ENCODE measurements around the gene TYSND1.
"Not testable (repeated sequence)": the region's sequence is repeated elsewhere in the genome, so short reads cannot be mapped to it uniquely, and the experiment has no call there.

TYSND1 gene, protein sequence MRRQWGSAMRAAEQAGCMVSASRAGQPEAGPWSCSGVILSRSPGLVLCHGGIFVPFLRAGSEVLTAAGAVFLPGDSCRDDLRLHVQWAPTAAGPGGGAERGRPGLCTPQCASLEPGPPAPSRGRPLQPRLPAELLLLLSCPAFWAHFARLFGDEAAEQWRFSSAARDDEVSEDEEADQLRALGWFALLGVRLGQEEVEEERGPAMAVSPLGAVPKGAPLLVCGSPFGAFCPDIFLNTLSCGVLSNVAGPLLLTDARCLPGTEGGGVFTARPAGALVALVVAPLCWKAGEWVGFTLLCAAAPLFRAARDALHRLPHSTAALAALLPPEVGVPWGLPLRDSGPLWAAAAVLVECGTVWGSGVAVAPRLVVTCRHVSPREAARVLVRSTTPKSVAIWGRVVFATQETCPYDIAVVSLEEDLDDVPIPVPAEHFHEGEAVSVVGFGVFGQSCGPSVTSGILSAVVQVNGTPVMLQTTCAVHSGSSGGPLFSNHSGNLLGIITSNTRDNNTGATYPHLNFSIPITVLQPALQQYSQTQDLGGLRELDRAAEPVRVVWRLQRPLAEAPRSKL

DNA sequence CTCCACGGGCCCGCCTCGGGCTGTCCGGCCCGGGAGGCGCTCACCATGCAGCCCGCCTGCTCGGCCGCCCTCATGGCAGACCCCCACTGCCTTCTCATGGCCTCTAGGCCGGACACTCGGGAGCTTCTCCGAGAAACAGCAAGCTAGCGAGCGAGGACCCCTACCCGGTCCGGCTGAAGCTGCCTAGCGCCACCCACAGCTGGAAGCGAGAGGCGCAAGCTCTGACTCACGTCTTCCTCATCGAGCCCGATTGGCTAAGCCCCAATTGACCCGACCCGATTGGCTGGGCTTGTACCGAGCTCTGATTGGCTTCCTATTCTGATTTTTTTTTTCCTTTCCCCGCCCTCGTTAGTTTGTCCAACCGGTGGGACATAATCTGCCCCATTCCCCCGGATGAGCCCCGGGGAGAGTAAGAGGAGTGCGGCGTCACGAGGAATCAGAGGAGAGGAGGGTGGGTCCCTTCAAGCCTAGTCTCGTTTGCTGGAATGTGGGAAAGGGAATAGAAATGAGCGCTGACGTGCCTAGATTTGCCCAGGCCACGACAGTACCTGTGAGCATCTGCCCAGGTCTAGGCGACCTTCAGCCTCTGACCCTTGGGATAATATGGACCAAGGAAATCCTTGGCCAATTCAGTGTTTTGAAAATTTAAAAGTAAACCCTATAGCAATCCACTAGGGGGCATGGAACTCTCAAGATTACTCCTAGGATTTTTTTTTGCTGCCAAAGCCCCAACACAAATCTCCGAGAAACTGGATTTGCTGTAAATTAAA, at the start of gene TYSND1:
TSS of gene TYSND1 (minus strand) at position 212 of the 770 bp plus-strand sequence. CDS start at position 98, 114 bp downstream.
- DNase-seq = peak; percentile 92

DNA sequence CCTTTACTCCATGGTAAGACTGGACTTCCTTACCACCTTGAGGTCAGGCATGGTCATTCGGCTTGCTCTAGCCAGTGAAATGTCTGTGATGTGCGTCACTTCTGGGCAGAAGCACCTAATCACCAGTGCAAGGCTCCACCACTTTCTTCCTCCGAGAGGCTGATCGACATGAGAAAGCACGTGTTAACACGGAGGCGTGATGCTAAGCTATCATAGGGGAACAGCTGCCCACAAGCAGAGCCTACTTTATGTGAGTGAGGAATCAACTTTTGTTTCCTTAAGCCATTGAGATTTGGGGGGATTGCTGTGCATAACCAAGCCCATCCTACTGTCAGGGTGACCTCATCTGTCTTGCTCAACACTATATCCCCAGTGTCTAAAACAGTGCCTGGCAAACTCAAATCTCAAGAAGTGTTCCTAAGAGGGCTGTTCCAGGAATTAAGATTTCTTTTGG, 46.9 kb upstream of the TYSND1 start:
- no peak for DNase-seq

DNA sequence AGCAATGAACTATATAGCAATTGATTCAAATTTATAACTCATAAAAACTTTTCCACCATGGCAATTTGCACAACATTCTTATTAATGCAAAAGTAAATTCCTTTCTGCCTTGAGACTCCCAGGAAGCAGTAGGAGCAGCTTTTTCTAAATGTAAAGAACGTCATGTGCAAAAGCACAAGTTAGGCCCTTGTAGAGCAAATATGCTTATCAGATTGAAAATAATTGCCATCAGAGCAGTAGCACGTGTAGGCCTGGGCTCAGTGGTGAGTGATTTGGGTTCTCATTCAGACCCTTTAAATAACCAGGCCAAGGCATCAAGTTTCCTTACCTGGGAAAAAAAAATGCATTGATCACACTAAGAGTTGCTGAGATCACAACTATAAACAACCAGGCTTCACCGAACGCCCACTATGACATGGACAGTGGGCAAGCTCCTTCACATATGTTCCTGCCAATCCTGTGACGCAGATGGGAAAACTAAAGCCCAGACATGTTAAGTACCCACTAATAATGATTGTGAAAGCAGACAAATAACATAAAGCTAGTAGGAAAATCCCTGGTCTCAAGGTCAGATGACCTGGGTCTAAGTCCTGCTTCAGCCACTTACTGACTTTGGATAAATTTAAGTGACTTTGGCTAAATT, 45.9 kb upstream of the TYSND1 start:
- DNase-seq = no peak

DNA sequence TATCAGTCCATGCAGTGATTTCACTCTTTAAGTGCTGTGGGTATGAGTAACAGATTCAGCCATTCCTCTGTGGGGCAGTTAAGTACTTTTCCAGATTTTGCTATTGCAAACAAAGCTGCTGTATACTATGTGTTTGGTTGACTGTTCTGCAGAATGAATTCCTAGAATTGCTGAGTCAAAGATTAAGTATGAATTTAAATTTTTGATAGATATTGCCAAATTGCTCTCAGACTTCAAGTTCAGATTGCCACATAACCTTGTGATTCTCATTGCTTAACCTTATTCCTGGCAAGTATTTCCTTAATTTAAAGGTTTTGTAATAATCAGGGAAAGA, 45.4 kb upstream of the TYSND1 start:
- DNase-seq = no peak

DNA sequence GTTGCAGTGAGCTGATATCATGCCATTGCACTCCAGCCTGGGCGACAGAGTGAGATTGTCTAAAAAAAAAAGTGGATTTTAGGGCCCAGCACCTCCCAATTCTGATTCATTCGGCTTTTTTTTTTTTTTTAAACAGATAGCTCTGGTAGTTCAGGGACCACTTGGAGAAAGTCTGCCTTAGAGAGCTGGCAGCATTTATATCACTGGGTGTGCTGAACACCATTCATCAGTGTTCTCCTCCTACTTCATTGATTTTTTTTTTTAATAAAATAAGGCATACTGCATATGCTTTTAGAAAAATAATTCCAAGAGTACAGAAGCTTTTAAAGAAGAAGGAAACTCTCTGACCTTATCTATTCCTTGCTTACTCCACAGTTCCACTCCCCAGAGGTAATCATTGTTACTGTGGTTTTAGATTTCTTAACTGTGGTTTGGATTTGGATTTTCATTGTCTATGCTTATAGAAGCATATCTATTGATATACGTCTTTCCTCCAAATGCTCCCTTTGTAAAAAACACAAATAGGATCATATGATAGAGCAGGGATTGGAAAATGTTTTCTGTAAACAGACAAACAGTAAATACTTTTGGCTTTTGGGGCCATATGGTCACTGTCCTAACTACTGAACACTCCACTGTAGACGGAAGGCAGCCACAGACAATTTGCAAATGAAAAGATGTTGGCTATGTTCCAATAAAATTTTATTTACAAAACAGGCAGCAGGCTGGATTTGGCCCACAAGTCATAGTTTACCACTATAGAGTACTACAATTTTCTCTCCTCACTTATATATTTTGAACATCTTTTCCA, 44.9 kb upstream of the TYSND1 start:
- DNase-seq = no peak

DNA sequence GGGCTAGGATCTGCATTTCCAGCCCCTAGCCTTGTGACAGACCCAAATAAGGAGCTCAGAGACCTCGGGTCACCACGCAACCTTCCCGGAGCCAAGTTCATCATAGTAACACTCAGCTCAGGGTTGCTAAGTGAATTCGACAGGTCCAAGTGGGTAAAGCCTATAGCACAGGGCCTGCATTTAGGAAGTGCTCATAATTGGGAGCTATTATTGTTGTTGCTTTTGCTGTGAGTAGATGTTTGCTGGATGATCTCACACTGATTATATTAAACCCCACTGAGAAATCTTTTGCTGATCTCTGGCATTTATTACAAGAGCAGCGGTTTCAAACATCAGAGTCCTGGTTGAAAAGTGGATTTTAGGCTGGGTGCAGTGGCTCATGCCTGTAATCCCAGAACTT, 44.1 kb upstream of the TYSND1 start:
- no peak for DNase-seq

DNA sequence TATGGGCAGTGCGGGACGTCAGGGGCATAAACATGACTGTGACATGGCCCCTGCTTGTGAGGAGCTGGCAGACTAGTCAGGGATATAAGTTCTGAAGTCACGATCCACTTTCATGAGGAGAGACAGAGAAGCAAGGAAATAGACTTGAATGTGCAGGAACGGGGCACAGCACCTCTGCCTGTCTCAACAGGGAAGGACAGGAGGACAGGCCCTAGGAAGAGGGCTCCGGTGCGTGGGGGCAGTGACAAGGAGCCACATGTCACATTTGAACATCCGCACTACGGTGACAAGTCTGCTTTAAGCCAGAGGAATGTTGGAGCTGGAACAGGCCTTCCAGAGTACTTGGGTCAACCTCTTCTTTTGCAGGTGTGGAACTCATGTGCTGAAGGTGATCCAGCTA, 43.6 kb upstream of the TYSND1 start:
- DNase-seq = no peak

DNA sequence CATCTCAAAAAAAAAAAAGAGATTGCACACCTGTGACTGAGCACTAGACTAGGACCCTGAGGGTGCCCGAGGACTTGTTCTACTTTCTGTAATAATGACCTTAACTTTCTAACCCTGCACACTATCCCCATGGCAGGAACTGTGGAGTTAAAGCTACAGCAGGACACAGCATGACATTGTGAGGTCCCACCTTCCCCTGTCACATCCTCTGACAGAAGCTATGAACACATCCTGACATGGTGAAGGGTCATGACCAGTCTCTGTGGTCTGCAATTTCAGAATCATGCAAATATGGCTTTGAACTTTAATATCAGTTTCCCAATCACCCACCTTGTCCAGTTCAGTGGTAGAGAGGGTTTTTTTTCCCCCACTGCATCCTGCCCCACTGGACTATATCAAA, 42.3 kb upstream of the TYSND1 start:
- no peak for DNase-seq

DNA sequence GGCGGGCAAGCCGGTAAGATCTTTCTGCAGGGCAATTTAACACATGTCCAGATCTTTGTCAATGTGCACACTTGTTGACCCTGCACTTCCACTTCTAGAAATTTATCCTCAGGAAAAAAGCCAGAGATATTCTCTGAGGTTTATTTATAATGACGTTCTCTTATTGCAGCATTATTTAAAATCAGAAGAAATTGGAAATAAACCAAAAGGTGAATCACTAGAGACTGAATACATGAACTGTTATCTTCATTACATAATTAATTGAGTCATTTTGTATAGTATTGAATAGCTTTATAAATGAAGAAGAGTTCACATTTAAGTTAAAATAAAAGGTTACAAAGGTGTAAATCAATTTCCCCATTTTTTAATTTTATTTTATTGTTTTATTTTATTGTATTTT, 40.1 kb upstream of the TYSND1 start:
- no peak for DNase-seq

DNA sequence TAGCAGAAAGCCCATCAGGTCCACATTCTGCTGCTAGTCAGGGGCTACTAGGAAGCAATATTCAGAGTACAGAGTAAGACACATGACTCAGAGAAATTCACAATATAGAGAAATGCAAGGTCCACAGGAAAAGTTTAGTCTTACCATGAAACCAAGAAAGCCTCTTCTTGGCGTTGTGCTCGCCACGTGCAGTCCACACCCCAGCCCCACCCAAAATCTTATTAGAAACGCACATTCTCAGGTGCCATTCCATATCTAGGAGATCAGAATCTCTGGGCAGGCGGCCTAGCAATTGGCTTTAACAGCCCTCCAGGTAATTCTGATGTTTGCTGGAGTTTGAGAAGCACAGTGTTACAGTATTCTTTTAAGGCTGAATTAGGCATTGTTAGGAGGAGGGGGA, 39.6 kb upstream of the TYSND1 start:
- no peak for DNase-seq

DNA sequence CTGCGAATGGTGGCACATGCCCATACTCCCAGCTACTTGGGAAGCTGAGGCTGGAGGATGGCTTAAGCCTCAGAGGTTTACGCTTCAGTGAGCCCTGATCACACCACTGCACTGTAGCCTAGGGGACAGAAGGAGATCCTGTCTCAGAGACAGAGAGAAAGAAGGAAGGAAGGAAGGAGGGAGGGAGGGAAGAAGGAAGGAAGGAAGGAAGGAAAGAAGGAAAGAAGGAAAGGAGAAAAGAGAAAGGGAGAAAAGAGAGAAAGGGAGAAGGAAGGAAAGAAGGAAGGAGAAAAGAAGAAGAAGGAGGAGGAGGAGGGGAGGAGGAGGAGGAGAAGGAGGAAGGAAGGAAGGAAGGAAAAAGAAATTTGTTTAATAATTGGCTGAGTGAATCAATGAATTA, 36.8 kb upstream of the TYSND1 start:
- no peak for DNase-seq

DNA sequence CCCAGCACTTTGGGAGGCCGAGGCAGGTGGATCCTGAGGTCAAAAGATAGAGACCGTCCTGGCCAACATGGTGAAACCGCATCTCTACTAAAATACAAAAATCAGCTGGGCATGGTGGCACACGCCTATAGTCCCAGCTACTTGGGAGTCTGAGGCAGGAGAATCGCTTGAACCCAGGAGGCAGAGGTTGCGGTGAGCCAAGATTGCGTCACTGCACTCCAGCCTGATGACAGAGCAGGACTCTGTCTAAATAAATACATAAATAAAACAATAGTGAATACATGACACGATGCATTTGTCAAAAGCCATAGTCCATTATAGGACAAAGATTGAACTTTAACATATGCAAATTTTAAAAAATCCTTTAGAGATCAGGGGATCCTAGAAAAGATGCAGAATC, 32.7 kb upstream of the TYSND1 start:
- DNase-seq = not testable (repeated sequence)

DNA sequence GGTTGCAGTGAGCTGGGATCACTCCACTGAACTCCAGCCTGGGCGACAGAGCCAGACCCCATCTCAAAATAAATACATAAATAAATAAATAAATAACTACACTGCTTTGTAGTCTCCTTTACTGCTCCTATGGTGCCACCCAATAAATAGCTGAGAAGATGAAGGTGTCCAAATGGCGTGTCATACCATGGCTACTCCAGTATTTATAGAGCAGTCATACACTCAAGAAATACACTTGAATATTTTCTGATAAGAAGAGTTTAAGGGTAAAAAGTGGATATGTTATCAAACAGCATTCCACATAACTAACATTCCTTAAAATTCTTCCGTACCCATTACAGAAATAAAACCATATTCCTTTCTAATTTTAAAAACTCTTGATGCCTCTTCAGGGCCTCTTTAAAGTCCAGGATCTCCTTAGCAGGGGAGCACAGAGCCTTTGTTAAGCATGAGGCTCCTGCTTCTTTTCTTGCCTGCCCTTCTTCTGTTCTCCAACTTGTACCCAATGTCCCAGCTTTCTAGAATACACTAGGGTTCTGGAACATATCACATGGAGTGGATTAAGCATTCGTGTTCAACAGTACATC, 31.7 kb upstream of the TYSND1 start:
- DNase-seq = no peak

DNA sequence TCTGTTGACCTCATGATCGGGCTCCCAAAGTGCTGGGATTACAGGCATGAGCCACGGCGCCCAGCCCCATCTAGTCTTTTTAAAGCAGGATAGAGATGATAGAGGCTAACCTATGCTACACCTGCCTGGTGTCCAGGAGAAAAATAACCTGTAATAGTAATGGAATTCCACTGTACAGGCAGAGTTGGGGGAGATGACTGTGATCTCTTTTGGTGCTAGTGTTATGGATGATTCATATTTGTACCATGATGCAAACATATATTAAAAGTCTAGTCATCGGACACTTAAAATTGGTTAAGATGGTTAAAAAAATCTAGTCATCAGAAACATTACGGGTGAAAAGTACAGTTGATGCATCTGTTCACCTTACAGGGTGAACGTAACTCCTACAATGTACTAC, 29.9 kb upstream of the TYSND1 start:
- DNase-seq = no peak

DNA sequence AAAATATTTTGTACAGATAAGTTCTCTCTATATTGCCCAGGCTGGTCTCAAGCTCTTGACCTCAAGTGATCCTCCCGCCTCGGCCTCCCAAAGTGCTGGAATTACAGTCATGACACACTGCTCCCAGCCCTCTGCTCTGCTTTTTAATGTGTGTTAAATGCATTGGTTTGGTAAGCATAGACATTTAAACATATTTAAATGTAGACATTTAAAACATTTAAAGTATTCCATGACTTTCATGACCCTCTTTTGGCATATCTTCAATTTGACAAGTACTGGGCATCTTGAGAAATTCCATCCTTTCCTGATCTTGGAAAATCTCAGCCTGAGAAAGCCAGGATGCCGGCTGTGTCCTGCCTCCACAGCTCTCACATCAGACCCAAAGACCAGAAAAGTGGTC, 29.0 kb upstream of the TYSND1 start:
- no peak for DNase-seq

DNA sequence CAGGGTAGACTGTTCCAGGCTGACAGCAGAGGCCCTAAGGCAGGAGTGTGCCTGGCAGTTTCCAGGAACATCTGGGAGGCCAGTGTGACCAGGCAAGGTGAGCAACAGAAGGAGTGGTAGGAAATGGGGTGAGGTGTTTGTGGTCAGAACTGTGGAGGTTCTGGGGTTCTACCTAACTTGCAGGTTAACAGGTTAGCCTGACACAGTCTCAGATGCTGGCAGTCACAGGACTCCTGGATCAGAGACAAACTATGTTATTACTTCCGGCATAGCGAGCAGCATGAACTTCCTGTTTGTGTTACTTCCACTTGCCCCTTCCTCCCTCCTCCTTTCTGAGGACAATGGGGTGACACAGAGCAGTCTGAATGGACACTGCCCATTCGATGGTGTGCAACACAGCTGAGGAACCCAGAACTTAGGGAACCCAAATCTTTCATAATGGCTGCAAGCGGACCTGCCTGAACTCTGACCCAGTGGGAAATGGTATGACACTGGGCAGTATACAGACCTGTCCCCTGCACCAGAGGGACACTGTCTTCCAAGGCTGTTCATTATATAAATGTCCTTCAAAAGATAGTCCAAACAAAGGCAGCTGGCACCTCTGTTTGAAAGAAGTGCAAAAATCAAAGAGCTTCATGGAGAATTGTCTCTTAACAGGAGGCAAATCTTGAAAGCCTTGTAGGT, 27.7 kb upstream of the TYSND1 start:
- peak in 1 of 2 donors; percentile 38 for DNase-seq

DNA sequence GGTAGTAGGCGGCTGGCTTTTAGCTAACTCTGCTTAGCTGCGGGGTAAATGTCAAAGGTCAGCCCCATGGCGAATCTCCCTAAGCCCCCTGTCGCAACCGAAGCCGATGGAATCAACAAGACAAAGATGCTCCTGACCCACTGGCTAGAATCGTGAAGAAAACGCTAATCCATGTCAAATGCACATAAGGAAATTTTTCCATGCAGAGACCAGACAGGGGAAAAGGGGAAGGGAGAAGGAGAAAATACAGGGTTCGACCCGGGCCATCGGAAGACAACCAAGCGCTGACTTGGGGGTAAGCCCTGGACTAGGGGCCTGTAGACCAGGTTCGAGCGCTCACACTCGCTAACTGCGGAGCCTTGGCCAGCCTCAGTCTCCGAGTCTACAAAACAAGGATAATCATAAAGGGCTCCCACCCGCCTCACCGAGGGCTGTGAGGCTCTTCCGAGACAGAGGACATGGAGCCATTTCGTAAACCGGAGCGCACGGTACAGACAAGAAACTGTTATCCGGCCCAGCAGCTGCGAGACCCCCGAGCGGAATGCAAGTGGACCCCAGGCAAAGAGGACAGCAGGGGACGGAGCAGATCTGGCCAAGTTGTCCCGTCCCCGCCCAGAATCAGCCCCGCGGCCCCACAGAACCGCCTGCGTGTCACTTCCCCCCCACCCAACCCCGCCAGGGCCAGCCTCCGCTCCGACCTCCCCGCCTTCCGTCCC, 23.3 kb upstream of the TYSND1 start:
- DNase-seq = peak in 1 of 2 donors; percentile 23

DNA sequence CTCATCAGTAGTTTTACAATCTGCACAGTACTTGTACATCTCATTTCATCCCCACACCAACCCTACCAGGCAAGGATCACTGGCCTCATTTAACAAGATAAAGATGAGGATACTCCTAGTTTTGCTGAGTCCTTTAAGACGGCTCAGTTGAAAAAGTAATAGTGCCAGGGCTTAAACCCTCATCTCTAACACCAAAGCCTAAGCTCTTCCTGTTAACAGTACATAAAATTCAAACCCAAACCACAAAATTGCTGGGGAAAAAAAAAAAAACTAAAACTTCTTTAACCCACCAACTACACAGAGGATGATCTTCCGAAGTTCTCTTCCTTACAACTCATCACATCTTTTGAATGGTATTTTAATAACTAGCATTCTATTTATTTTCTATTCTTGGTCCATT, 22.5 kb upstream of the TYSND1 start:
- DNase-seq = no peak

DNA sequence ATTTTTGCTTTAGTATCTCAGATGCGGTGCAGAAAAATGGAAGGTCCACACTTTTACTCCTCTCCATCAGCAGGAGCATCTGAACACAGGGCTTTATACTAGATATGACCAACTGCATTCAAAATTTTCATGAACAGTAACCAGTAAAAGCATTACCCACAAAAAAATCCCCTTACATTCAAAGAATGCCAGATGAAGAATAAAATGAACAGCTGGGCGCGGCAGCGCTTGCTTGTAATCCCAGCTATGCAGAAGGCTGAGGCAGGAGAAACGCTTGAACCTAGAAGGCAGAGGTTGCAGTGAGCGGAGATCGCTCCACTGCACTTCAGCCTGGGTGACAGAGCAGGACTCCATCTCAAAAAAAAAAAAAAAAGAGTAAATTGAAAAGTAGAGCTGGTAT, 20.7 kb upstream of the TYSND1 start:
- DNase-seq = no peak

DNA sequence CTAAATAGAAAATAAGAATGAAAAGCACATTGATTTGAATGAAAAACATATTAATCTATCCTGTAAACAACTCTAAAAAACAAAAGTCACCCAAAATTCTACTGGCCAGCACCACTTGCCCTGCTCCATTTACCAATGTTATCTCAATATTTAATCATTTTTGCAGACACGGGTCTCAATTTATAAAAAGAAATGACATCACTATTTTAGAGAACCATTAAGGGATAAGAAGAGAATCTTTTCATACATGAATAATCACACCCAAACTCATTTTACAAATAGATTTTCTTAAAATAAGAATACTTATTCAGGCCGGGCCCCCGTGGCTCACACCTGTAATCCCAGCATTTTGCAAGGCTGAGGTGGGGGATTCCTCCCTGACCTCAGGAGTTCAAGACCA, 19.9 kb upstream of the TYSND1 start:
- no peak for DNase-seq

DNA sequence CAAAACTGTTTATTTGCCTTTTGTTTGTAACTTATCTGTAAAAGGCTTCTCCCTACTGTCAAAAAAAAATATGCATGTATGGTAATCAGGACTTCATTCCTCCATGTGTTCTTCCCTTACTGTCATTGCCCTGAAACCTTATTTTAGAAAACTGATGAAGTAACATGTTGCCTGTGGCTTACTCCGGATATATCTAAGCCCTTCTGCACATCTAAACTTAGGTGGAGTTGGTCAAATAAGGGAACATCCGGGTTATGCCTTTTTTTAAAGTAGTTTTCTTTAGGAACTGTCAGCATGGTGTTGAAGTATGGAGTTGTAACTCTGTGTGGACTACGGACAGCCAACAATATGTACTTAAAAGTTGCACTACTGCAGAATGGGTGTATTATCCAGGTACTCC, 17.7 kb upstream of the TYSND1 start:
- DNase-seq = no peak

All from stimulated activated CD4-positive, alpha-beta T cell treated with anti-CD3 and anti-CD28 coated beads, Interleukin-2, amount 100 ng/mL, for 24 hours (primary cell).